Body of pancreas (tissue), 4 donors: Measurements from ENCODE around the gene CD248. TPM values are rescaled to one million over a fixed set of nuclear protein-coding genes. Genes with fewer than 3 reads are reported as not detected.
A peak's percentile ranks its signal among the peaks of the same experiment; 100 is the strongest.

Source experiments
- ATAC-seq: fragments of 150-250 bp; one replicate; pipeline ENCODE4 v1.9.1; 2016
- DNase-seq, 4 donors: peaks; one replicate each; pipeline ENCODE4 v3.0.0-alpha.2; 2019
- H3K27ac ChIP-seq, 4 donors: fragments of 200-600 bp; sonication (generic); 1 replicate in 3 of 4; 2 replicates in 1 of 4; pipeline versions ENCODE4 v1.5.1 to v1.6.1; 2016 to 2019; ENCODE audit warnings: mild to moderate bottlenecking in 1 of 4, mixed read lengths in 1 of 4, moderate library complexity in 1 of 4
- H3K27me3 ChIP-seq, 2 donors: fragments of 200-600 bp; sonication (generic); one replicate each; pipeline ENCODE4 v1.6.0; 2016; ENCODE audit warnings: mild to moderate bottlenecking in 1 of 2
- H3K36me3 ChIP-seq, 2 donors: fragments of 200-600 bp; sonication (generic); replicated peaks in 1 of 2; 2 replicates each; pipeline ENCODE4 v1.5.1; 2016; ENCODE audit warnings: low read depth in 2 of 2; ENCODE audit not compliant: insufficient read depth in 1 of 2
- H3K4me1 ChIP-seq: fragments of 200-600 bp; sonication (generic); one replicate; pipeline ENCODE4 v1.6.0; 2016
- H3K4me3 ChIP-seq, 2 donors: fragments of 200-600 bp; sonication (generic); 1 replicate in 1 of 2; 2 replicates in 1 of 2; pipeline ENCODE4 v1.5.1; 2016 to 2019
- H3K9me3 ChIP-seq, 3 donors: fragments of 200-600 bp; sonication (generic); 1 replicate in 2 of 3; 2 replicates in 1 of 3; pipeline ENCODE4 v1.5.1; 2016
- POLR2A ChIP-seq, 3 donors: fragments of 450-650 bp; IDR thresholded peaks; one replicate each; pipeline ENCODE4 v1.6.1; 2016; ENCODE audit warnings: antibody characterized with exemption in 3 of 3, mild to moderate bottlenecking in 2 of 3
- WGBS, 2 donors: methylation state at CpG; one replicate each; pipeline ENCODE4 v1.1.5; 2017; 5-methylcytosine and 5-hydroxymethylcytosine counted together
- intact Hi-C: fragments of 100-400 bp; cut with DNase I; formaldehyde crosslinking; loops from one replicate; pipeline ENCODE4 v1.15.1; 2023
- total RNA-seq, 2 donors: library from RNA; depleted of rRNA; stranded (reverse); fragments of >200 nt; gene quantifications; one replicate each; pipeline ENCODE4 v1.1.0, GENCODE V29; 2016
- TF ChIP-seq, protein P1 (sequence below), 7 experiments: fragments of 450-650 bp in 4 of 7; fragments of 200-600 bp in 3 of 7; sonication (generic) in 3 of 7; IDR thresholded peaks; one replicate each; pipeline ENCODE4 v1.5.1; 2016 to 2019; ENCODE audit warnings: antibody characterized with exemption in 7 of 7

Gene CD248
- total RNA-seq, 2 donors from 2014 or later = 10.6 to 86.0 TPM

DNA sequence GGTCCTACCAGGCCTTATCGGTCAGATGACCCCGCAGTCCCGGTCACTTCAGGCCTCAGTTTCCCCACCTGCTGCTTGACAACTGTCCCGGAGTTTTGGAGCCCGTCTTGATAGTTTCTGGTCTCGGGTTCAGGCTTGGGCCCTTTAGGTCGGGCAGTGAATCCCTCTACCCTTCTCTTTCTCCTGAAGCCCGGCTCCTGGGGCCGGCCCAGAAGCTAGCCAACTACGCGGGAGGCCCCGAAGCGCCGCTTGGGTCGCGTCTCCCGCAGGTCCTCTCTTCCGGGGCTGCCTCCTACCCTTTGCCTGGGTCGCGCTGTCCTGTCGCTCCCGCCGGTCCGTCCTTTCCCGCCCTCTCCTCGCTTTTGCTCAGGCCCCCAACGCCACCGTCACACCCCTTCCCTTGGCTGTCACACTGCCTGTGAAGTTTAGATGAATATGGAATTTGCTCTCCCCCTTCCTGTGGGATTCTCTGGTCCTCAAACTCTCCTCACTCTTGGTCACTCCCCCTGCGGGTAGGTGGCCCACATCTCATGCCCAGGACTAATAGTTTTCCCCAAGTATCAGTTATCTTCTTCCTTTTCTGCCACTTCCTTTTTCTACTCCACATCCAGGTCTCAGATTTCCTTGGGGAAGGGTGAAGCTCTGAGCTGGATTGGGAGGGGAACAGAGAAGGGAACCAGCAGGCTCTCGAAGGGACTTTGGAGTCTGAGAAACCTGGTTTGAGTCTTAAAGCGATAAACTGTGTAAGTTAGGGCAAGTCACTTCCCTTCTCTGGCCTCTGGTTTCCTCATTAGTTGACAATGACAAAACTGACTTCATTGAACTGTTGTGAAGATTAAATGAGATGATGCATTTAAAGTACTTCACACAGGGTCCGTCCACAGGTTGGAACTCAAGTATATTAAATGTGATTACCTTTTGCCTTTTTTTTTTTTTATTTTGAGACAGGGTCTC, 47.6 kb downstream of the CD248 start:
- H3K4me3 ChIP-seq = peak overlapping the region; percentile 33 to 88
- H3K27ac ChIP-seq = peak overlapping the region; percentile 85 to 93 (median 90)
- ATAC-seq = no peak
- peaks cover 28% of the 10 kb centered on the region for H3K4me1 ChIP-seq
- WGBS, 2 donors = 3 to 6% methylated on average over 16 to 31 of the region's 32 CpGs
- TF ChIP-seq POLR2A (IDR thresholded peaks at IDR 0.05) = no peak
- TF ChIP-seq, protein P1, sequence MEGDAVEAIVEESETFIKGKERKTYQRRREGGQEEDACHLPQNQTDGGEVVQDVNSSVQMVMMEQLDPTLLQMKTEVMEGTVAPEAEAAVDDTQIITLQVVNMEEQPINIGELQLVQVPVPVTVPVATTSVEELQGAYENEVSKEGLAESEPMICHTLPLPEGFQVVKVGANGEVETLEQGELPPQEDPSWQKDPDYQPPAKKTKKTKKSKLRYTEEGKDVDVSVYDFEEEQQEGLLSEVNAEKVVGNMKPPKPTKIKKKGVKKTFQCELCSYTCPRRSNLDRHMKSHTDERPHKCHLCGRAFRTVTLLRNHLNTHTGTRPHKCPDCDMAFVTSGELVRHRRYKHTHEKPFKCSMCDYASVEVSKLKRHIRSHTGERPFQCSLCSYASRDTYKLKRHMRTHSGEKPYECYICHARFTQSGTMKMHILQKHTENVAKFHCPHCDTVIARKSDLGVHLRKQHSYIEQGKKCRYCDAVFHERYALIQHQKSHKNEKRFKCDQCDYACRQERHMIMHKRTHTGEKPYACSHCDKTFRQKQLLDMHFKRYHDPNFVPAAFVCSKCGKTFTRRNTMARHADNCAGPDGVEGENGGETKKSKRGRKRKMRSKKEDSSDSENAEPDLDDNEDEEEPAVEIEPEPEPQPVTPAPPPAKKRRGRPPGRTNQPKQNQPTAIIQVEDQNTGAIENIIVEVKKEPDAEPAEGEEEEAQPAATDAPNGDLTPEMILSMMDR (IDR thresholded peaks at IDR 0.05) = peak in 1 of 7 experiments; percentile 15
- H3K9me3 ChIP-seq = no peaks in the 10 kb centered on the region
- intact Hi-C loops = no loop called here
- peaks cover 11 to 22% of the 10 kb centered on the region in 2 donors for H3K36me3 ChIP-seq
- DNase-seq = peak in 2 of 4 donors; percentile 33 to 36
- no peaks in the 10 kb centered on the region for H3K27me3 ChIP-seq

DNA sequence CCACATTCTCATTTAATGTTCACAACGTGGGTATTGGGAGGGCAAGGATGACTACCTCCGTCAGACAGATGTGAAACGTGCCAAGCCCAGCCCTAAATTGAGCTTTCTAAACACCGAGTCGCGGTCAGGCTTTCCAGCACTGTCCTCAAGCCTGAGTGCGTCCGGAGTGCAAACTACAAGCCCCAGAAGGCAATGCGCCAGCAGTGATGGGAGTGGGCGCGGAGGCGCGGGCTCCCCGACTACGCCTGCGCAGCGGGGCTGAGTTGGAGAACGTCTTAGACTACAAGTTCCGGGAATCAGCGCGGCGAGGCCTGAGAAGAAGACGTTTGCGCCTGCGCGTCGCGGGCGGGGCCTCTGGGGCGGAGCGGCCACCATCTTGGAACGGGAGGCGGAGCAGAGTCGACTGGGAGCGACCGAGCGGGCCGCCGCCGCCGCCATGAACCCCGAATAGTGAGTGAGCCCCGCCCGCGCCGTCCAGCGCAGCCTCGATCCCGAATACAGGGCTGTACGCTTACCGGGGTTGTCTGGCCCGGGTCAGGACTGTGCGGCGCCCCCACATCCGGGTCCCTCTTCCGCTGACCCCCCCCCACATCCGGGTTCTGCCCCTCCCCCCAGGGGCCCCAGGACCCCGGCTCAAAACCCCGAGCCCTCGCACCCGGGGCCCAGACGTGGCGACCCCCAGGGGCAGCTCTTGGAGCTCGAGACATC, 48.4 kb downstream of the CD248 start, which contains the start of gene RAB1B:
Gene RAB1B, plus strand, starts transcription at position 396 of the 708 bp plus-strand sequence. Its CDS starts 41 bp downstream, at position 437.
- H3K36me3 ChIP-seq = peaks cover 8 to 16% of the 10 kb centered on the region in 2 donors
- peak; percentile 22 to 72 (median 57) for TF ChIP-seq POLR2A (IDR thresholded peaks at IDR 0.05)
- TF ChIP-seq, protein P1 (IDR thresholded peaks at IDR 0.05) = no peak
- H3K9me3 ChIP-seq = no peaks in the 10 kb centered on the region
- DNase-seq (peak; percentile 100), ATAC-seq (peak; percentile 93)
- peak within 1 kb of the TSS; percentile 33 to 88 for H3K4me3 ChIP-seq
- no peaks in the 10 kb centered on the region for H3K27me3 ChIP-seq
- intact Hi-C loops = no loop called here
- H3K4me1 ChIP-seq = peaks cover 28% of the 10 kb centered on the region
- 1% methylated on average over 24 to 51 of the region's 64 CpGs for WGBS, 2 donors
- peak within 1 kb of the TSS; percentile 85 to 93 (median 90) for H3K27ac ChIP-seq

DNA sequence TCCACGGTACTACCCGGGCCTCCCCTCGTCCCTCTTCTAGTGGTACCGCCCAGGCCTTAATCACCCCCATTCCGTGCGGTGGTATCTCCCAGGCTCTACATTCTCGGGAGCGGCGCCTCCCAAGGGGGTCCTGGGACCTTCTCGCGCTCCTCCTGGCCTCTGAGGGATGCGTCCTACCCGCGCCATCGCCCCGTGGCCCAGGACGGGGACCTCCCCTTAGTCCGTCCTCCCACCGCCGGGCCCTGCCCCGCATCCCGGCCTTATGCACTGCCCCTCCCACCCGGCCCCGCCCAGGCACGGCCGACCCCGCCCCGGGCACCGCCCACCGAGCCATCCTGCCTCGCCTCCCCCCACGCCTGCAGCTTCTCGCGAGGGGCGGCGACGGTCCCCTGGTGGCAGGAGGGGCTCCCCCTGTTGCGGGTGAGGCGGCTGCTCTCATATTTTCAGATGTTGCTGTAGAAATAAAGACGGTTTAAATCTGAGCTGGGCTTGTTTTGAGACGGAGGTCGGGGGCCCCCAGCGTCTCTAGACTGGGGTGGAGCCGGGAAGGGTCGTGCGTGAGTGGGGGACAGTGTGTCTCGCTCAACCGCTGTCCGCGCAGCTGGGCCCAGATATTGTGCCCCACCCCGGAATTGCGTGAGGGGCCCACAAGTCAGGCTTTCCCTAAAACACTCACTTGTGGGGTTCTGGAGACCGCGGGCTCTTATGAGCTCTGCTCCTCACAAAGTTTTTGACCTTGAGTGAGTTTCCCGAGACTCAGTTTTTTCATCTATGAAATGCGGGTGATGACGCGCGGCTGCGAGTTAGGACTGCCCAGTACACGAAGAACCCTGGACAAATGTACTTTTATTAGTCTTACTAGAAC, 49.2 kb downstream of the CD248 start:
- no peaks in the 10 kb centered on the region for H3K9me3 ChIP-seq
- H3K27me3 ChIP-seq = no peaks in the 10 kb centered on the region
- peak; percentile 80 to 86 (median 84) for DNase-seq
- H3K27ac ChIP-seq = peak overlapping the region; percentile 85 to 93 (median 90)
- intact Hi-C loops = no loop called here
- peaks cover under 1 to 13% of the 10 kb centered on the region in 2 donors for H3K36me3 ChIP-seq
- peak; percentile 75 for ATAC-seq
- peak overlapping the region; percentile 9 to 20 for H3K4me3 ChIP-seq
- TF ChIP-seq, protein P1 (IDR thresholded peaks at IDR 0.05) = peak in 3 of 7 experiments; percentile 5 to 22 (median 22)
- TF ChIP-seq POLR2A (IDR thresholded peaks at IDR 0.05) = peak; percentile 18 to 67 (median 42)
- 2 to 4% methylated on average over 27 to 61 of the region's 61 CpGs for WGBS, 2 donors
- peaks cover 28% of the 10 kb centered on the region for H3K4me1 ChIP-seq

DNA sequence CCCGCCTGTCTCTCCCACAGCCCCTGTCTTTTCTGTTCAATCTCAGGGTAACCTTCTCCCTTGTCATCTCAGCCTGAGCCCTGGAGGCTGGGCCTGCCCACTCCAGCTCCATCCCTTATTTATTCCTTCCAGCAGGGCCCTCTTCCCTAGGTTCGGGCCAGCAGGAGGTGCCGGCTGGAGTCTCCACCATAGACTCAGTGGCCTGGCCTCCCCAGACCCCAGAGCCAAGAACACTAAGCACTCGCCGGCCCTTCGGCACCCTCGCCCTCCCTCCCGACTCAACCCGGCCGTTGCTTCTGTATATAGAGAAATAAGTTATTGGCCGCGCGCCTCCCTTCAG, 49.8 kb downstream of the CD248 start:
- H3K4me3 ChIP-seq = peak overlapping the region in 1 of 2 donors; percentile 20
- H3K27ac ChIP-seq = peak overlapping the region; percentile 85 to 93 (median 90)
- no peak for TF ChIP-seq POLR2A (IDR thresholded peaks at IDR 0.05)
- TF ChIP-seq, protein P1 (IDR thresholded peaks at IDR 0.05) = no peak
- DNase-seq (no peak), ATAC-seq (no peak)
- 33 to 34% methylated on average over 12 to 13 of the region's 13 CpGs for WGBS, 2 donors
- intact Hi-C loops = no loop called here
- peaks cover 0 to 8% of the 10 kb centered on the region in 2 donors for H3K36me3 ChIP-seq
- H3K4me1 ChIP-seq = peaks cover 28% of the 10 kb centered on the region
- H3K27me3 ChIP-seq = no peaks in the 10 kb centered on the region
- no peaks in the 10 kb centered on the region for H3K9me3 ChIP-seq
